GM12865 (cell line): ENCODE results near the gene MRPL18.
"Not testable (repeated sequence)": the region's sequence is repeated elsewhere in the genome, so short reads cannot be mapped to it uniquely, and the experiment has no call there.

Source experiments
- DNase-seq: peaks from one replicate; pipeline ENCODE4 v3.0.0; 2010; ENCODE audit warnings: low read depth
- H3K4me3 ChIP-seq: 2 replicates; pipeline ENCODE4 v1.5.1; 2011; ENCODE audit warnings: mild to moderate bottlenecking, low read depth, low read length, control low read depth
- TF ChIP-seq, protein P1 (sequence below): IDR thresholded peaks from 2 replicates; pipeline ENCODE4 v1.5.1; 2011; ENCODE audit warnings: low read length, control low read depth, low read depth, inconsistent platforms; ENCODE audit not compliant: insufficient read depth; ENCODE audit errors: missing control alignments

The MRPL18 gene

DNA sequence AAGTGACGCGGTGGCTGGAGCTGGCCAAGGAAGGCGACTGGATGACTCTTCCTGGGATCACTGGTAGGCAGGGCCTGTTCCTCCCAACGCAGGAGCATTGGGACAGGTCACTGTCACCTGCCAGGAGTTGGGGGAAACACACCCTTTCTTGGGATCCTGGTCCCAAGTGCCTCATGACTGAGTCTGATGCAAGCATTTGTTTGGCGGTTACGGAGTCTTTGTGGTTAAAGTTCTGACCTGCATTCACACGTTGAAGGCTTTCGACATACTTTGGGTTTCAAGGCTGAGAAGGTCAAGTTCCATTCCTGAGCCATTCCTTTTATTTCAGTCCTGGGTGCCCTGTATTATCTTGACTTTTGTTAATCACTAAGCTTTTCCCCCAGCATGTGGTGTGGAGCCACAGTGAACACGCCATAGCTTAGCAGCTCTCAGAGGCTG, 15.8 kb downstream of the MRPL18 start:
- TF ChIP-seq, protein P1, sequence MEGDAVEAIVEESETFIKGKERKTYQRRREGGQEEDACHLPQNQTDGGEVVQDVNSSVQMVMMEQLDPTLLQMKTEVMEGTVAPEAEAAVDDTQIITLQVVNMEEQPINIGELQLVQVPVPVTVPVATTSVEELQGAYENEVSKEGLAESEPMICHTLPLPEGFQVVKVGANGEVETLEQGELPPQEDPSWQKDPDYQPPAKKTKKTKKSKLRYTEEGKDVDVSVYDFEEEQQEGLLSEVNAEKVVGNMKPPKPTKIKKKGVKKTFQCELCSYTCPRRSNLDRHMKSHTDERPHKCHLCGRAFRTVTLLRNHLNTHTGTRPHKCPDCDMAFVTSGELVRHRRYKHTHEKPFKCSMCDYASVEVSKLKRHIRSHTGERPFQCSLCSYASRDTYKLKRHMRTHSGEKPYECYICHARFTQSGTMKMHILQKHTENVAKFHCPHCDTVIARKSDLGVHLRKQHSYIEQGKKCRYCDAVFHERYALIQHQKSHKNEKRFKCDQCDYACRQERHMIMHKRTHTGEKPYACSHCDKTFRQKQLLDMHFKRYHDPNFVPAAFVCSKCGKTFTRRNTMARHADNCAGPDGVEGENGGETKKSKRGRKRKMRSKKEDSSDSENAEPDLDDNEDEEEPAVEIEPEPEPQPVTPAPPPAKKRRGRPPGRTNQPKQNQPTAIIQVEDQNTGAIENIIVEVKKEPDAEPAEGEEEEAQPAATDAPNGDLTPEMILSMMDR = no peak
- DNase-seq = no peak
- no peak overlapping the region for H3K4me3 ChIP-seq

DNA sequence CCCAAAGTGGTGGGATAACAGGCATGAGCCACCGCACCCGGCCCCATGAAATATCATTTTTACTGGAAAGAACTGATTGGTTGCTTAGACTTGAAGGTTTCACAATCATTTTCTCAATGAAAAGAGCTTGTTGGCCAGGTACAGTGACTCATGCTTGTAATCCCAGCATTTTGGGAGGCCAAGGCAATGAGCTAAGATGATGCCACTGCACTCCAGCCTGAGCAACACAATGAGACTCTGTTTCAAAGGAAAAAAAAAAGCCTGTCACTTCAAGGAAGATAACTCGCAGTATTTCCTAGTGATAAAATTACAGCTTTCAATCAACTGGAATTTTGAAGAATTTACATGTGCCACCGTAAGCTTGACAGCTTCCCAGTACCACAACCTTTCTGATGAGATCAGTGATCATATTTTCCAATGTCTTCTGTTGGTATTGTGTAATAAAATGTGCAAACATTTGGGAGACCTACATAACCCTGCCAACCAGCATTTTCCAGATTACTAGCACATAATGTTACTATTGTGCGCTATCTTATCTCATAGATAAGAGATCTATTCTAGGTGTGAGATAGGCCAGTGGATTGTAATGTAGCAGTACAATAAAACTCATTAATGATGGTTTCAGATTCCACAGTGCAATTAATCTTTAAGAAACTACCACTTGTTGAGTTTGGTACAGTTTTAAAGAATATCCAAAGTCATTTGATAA, 17.0 kb downstream of the MRPL18 start:
- H3K4me3 ChIP-seq = no peak overlapping the region
- TF ChIP-seq, protein P1 = no peak
- DNase-seq = no peak

DNA sequence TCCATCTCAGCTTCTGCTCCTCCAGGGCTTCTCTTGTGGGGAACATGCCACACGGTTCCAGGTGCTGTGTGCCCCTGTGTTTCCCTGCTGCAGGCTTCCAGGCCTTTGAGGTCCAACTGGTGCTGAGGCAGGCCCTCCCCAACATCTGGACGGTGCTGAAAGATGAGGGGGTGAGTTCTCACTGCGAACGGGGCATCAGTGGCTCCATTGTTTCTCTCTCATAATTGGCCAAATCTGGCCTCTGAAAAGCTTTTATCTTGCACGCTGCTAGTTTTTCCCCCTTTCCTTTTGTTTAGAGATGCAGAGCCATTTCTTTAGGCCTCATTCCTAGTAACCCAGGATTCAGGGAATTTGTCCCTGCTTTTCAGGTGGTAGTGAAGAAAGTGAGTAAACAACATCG, 18.4 kb downstream of the MRPL18 start:
- DNase-seq = no peak
- no peak overlapping the region for H3K4me3 ChIP-seq
- TF ChIP-seq, protein P1 = no peak

DNA sequence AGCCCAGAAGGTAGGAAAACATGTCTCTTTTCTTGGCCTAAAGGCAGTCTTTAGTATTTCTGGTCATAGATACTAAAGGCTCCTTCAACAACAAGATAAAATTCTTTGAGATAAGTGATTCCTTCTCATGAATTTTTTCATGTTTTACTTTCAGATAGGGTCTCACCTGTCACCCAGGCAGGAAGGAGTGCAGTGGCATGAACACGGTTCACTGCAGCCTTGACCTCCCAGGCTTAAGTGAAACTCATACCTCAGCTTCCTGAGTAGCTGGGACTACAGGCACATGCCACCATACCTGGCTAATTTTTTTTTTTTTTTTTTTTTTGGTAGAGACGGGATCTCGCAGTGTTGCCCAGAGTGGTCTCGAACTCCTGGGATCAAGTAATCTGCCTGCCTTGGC, 18.9 kb downstream of the MRPL18 start:
- DNase-seq = peak; percentile 39
- no peak overlapping the region for H3K4me3 ChIP-seq
- TF ChIP-seq, protein P1 = no peak

DNA sequence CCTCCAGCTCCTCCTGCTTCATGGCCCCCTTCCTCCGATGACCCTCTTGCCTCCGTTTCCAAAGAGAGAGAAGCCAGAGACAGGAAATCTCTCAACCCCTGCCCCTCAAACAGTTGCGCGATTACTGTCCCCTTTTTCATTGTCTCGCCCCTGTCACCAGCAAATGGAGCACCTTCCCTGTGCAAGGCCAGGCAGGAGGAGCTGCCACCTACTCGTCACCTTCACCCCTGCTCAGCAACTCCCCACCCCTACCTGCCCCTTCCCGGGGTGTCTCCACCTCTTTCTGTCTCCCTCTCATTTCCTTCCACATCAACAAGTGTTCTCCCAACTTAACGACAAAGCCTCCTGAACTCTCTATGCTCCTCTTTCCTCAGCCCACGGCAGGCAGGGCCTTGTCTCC, 23.5 kb downstream of the MRPL18 start:
- H3K4me3 ChIP-seq = no peak overlapping the region
- TF ChIP-seq, protein P1 = no peak
- no peak for DNase-seq

DNA sequence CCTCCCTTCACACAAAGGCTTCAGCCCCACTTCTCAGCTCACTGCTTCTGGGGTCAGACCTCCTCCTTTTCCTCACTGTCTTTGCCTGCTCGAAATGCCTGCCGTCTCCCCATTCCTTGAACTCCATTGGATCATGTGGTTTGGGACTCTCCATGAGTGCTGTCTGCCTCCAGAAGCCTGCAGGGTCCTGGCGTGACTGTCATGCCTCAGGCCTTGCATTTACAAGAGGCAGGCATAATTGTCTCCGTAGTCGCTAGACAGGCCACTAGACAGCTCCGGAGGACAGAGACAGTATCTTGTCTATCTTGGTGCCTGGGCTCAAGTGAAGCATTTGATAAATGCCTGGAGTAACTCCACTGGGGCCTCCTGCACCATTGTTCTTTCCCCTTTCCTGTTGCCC, 25.1 kb downstream of the MRPL18 start:
- DNase-seq = no peak
- TF ChIP-seq, protein P1 = no peak
- H3K4me3 ChIP-seq = no peak overlapping the region

DNA sequence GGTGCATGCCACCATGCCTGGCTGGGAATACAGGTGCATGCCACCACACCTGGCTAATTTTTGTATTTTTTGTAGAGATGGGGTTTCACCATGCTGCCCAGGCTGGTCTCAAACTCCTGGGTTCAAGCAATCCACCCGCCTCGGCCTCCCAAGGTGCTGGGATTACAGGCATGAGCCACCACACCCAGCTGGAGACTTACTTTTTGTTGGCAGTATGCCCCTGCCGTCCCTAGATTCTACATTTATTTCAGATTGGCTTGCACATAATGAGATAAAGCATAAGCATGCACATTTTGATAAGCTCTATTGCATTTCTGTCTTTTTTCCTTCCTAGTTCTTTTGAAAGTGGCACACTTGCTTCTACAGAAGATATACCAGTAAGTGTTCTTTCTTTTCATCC, 26.5 kb downstream of the MRPL18 start:
- not testable (repeated sequence) for DNase-seq

More for the DNA sequence above, 26.5 kb downstream of the MRPL18 start:
- not testable (repeated sequence) for H3K4me3 ChIP-seq
